ENCODE data around the gene PKP3. TPM values are rescaled to one million over a fixed set of nuclear protein-coding genes. Genes with fewer than 3 reads are reported as not detected.
"Not testable (repeated sequence)": the region's sequence is repeated elsewhere in the genome, so short reads cannot be mapped to it uniquely, and the experiment has no call there.

PKP3 gene
- total RNA-seq, 4 donors from 2014 or later, result 612 to 880 (median 754) TPM

DNA sequence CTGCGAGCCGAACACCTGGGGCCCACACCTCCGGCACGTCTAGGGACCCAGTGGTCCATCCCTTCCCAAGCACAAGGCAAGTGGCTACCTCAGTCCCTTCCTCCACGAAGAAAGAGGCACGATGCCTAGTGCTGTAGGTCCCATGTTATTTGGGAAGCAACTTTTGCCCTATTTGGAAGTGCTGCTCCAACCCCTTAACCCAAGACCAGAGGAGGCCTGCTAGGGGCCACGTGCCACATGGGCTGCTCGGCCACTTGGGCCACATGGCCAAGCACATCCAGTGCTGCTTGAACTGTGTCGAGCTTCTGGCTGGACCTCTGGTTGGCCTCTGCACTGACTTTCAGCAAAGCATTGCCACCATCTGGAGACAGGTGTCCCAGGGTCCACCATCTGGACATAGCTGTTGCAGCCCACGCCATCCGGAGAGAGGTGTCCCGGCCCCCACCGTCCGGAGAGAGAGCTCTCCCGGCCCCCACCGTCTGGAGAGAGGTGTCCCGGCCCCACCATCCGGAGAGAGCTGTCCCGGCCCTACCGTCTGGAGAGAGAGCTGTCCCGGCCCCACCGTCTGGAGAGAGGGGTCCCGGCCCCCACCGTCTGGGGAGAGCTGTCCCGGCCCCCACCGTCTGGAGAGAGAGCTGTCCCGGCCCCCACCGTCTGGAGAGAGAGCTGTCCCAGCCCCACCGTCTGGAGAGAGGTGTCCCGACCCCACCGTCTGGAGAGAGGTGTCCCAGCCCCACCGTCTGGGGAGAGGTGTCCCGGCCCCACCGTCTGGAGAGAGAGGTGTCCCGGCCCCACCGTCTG is 31.2 kb upstream of the PKP3 start:
- intact Hi-C loops (cut with DNase I; ENCODE audit: low total_unique reads), result no loop called here
- no peak overlapping the region for H3K4me3 ChIP-seq (ENCODE audit: low read depth, poor library complexity, severe bottlenecking)
- TF ChIP-seq POLR2A (IDR thresholded peaks at IDR 0.05), result no peak
- TF ChIP-seq, protein P1, sequence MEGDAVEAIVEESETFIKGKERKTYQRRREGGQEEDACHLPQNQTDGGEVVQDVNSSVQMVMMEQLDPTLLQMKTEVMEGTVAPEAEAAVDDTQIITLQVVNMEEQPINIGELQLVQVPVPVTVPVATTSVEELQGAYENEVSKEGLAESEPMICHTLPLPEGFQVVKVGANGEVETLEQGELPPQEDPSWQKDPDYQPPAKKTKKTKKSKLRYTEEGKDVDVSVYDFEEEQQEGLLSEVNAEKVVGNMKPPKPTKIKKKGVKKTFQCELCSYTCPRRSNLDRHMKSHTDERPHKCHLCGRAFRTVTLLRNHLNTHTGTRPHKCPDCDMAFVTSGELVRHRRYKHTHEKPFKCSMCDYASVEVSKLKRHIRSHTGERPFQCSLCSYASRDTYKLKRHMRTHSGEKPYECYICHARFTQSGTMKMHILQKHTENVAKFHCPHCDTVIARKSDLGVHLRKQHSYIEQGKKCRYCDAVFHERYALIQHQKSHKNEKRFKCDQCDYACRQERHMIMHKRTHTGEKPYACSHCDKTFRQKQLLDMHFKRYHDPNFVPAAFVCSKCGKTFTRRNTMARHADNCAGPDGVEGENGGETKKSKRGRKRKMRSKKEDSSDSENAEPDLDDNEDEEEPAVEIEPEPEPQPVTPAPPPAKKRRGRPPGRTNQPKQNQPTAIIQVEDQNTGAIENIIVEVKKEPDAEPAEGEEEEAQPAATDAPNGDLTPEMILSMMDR (IDR thresholded peaks at IDR 0.05), result no peak
- DNase-seq (ENCODE audit: low spot score in 2 of 2), result no peak
- WGBS, 2 donors, result 75 to 85% methylated on average over 11 to 28 of the region's 36 CpGs

DNA sequence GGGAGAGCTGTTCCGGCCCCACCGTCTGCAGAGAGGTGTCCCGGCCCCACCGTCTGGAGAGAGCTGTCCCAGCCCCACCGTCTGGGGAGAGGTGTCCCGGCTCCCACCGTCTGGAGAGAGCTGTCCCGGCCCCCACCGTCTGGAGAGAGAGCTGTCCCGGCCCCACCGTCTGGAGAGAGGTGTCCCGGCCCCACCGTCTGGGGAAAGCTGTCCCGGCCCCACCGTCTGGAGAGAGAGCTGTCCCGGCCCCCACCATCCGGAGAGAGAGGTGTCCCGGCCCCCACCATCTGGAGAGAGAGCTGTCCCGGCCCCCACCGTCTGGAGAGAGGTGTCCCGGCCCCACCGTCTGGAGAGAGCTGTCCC is 30.6 kb upstream of the PKP3 start:
- H3K4me3 ChIP-seq (ENCODE audit: low read depth, poor library complexity, severe bottlenecking); DNase-seq (ENCODE audit: low spot score in 2 of 2); intact Hi-C loops (cut with DNase I; ENCODE audit: low total_unique reads): not testable (repeated sequence)
- 67 to 69% methylated on average over 14 to 20 of the region's 22 CpGs for WGBS, 2 donors

DNA sequence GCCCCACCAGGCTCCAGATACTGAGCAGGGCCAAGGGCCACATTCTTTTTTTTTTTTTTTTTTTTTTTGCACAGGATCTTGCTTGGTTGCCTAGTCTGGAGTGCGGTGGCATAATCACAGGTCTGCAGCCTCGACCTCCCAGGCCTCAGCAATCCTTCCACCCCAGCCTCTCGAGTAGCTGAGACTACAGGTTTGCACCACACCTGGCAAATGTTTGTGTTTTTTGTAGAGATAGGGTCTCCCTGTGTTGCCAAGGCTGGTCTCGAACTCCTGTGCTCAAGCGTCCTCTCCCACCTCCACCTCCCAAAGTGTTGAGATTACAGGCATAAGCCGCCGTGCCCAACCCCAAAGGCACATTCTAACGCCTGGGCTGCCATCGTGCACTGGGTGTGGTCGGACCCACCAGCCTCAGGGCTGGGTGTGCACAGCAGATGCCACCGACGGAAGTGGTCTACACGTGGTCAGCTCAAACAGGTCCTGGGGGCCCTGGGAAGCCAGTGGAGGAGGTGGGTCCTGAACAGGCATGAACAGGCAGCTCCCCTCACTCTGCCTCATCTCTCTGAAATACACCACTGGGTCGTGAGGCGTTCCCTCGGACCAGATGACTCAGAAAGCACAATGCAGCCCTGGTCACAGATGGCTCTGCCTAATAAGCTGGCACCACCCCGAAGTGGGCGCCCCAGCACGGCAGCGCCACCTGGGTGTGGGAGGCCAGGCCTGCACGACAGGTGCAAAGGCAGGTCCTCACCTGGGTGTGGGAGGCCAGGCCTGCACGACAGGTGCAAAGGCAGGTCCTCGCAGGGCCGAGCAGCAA is 29.9 kb upstream of the PKP3 start:
- H3K4me3 ChIP-seq (ENCODE audit: low read depth, poor library complexity, severe bottlenecking), result no peak overlapping the region
- 48% methylated on average over 19 to 24 of the region's 24 CpGs for WGBS, 2 donors
- intact Hi-C loops (cut with DNase I; ENCODE audit: low total_unique reads), result no loop called here
- TF ChIP-seq, protein P1 (IDR thresholded peaks at IDR 0.05), result no peak
- no peak for TF ChIP-seq POLR2A (IDR thresholded peaks at IDR 0.05)
- DNase-seq (ENCODE audit: low spot score in 2 of 2), result no peak

DNA sequence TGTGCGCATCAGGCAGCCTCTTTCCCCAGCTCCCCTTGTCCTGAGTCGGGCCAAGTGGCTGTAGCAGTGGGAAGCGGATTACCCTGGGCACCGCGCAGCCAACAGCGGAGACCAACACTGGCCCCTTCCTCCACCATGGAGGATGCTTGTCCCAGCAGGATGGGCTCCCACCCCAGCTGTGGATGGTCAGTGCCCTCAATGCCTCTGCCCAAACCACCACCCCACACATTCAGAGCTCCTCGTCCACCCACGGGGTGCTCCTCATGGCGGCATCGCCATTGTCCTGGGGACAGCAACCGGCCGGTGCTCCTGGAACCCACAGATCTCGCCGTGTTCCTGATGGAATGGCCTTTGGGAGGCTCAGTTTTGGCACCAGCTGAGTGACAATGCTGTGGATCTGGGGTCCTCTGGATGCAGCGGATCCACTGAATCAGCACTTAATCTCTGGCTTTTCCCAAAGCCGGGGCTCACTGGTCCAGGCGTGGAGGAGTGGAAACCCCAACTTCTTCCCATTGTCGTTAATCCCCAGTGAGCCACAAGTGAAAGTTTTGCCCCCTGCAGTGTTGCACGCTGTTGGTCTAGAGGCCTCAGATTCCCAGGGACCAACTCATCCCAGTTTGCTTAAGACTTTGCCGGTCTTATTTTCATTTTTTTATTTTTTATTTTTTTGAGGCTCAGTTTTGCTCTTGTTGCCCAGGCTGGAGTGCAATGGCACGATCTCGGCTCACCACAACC is 28.9 kb upstream of the PKP3 start:
- intact Hi-C loops (cut with DNase I; ENCODE audit: low total_unique reads), result no loop called here
- no peak for DNase-seq (ENCODE audit: low spot score in 2 of 2)
- no peak overlapping the region for H3K4me3 ChIP-seq (ENCODE audit: low read depth, poor library complexity, severe bottlenecking)
- 89 to 91% methylated on average over 18 to 22 of the region's 22 CpGs for WGBS, 2 donors
- TF ChIP-seq, protein P1 (IDR thresholded peaks at IDR 0.05), result no peak
- no peak for TF ChIP-seq POLR2A (IDR thresholded peaks at IDR 0.05)

DNA sequence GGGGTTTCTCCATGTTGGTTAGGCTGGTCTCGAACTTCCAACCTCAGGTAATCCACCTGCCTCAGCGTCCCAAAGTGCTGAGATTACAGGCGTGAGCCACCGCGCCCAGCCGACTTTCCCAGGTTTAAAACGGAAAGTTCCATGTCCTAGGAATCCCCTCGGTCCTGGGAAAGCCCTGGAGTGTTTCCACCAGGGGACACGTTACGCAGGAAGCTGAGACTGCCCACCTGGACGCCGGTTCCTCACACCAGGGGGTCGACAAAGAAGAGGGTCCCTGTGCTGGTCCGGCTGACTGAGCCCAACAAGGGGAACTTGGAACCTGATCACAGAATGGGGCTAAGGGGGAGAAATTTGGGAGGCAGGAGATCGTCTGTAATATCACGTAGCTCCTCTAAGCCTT is 28.2 kb upstream of the PKP3 start:
- intact Hi-C loops (cut with DNase I; ENCODE audit: low total_unique reads), result no loop called here
- 69 to 75% methylated on average over 15 of the region's 16 CpGs for WGBS, 2 donors
- no peak overlapping the region for H3K4me3 ChIP-seq (ENCODE audit: low read depth, poor library complexity, severe bottlenecking)
- DNase-seq (ENCODE audit: low spot score in 2 of 2), result no peak
- TF ChIP-seq POLR2A (IDR thresholded peaks at IDR 0.05), result no peak
- TF ChIP-seq, protein P1 (IDR thresholded peaks at IDR 0.05), result no peak

DNA sequence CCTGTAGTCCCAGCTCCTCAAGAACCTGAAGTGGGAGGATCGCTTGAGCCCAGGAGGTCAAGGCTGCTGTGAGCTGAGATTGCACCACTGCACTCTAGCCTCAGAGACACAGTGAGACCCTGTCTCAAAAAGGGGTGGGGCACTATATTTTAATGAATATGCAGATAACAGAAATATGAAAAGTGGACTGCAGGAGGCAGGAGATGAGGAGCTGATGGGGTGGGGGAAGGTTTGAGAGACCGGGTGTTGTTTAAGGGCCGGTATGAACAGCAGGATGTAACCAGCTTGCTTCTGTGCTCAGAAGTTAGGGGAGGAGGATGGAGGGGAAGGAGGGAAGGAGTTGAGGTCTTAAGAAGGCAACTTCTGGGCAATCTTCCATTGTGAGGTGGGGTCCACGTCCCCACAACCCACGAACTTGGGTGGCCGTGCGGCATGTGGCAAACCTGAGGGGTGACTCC is 26.0 kb upstream of the PKP3 start:
- TF ChIP-seq, protein P1 (IDR thresholded peaks at IDR 0.05), result no peak
- TF ChIP-seq POLR2A (IDR thresholded peaks at IDR 0.05), result no peak
- 22 to 31% methylated on average over 7 of the region's 7 CpGs for WGBS, 2 donors
- no peak overlapping the region for H3K4me3 ChIP-seq (ENCODE audit: low read depth, poor library complexity, severe bottlenecking)
- DNase-seq (ENCODE audit: low spot score in 2 of 2), result no peak
- intact Hi-C loops (cut with DNase I; ENCODE audit: low total_unique reads), result no loop called here

Measured in lower leg skin (tissue), 4 donors.